OCI-LY7 (cell line): ENCODE data around the gene SUGP2. TPM values are rescaled to one million over a fixed set of nuclear protein-coding genes. Genes with fewer than 3 reads are reported as not detected.
A peak's percentile ranks its signal among the peaks of the same experiment; 100 is the strongest.

ENCODE experiments used
- BruUV-seq: library from RNA; stranded (reverse); fragments of 400-500 nt; replicated peaks from 2 replicates; lab custom pipeline; 2021; lab: Mats Ljungman, UMichigan
- CTCF ChIA-PET: fragments of 300-600 bp; sonication (Branson Sonifier 250); formaldehyde crosslinking; loops from one replicate; lab custom pipeline; 2022; ENCODE audit warnings: antibody characterized with exemption; ENCODE audit not compliant: unreplicated experiment; lab: Charles Lee
- POLR2A ChIA-PET: fragments of 300-600 bp; sonication (Branson Sonifier 250); formaldehyde crosslinking; loops from one replicate; lab custom pipeline; 2022; ENCODE audit warnings: antibody characterized with exemption; lab: Charles Lee
- DNase-seq: peaks from one replicate; pipeline ENCODE4 v3.0.0-alpha.2; 2015; ENCODE audit warnings: low spot score
- H2AFZ ChIP-seq: fragments of 200-600 bp; sonication (generic), shearing (Covaris generic); 2 replicates; pipeline ENCODE4 v1.6.1; 2014; ENCODE audit warnings: mild to moderate bottlenecking, antibody characterized with exemption, low read length, moderate library complexity
- H3K27ac ChIP-seq: fragments of 200-600 bp; sonication (generic); 2 replicates; pipeline ENCODE4 v1.5.1; 2014; ENCODE audit warnings: mixed run types, low read depth, mild to moderate bottlenecking, moderate library complexity, low read length, inconsistent platforms; ENCODE audit not compliant: poor library complexity, severe bottlenecking
- H3K36me3 ChIP-seq: fragments of 200-600 bp; sonication (generic); 2 replicates; pipeline ENCODE4 v1.6.1; 2014; ENCODE audit warnings: mild to moderate bottlenecking, antibody characterized with exemption, low read length, moderate library complexity, mixed read lengths; ENCODE audit not compliant: insufficient read depth
- H3K4me1 ChIP-seq: fragments of 200-600 bp; sonication (generic); 2 replicates; pipeline ENCODE4 v1.5.1; 2014; ENCODE audit warnings: mild to moderate bottlenecking, low read length; ENCODE audit not compliant: insufficient read depth, poor library complexity, severe bottlenecking
- H3K4me2 ChIP-seq: fragments of 200-600 bp; sonication (generic); 2 replicates; pipeline ENCODE4 v1.6.1; 2014; ENCODE audit warnings: mild to moderate bottlenecking, low read length
- H3K4me3 ChIP-seq: fragments of 200-600 bp; sonication (generic); 2 replicates; pipeline ENCODE4 v1.5.1; 2014; ENCODE audit warnings: mild to moderate bottlenecking, low read depth, low read length; ENCODE audit not compliant: poor library complexity, severe bottlenecking
- H3K79me2 ChIP-seq: fragments of 200-600 bp; sonication (generic); 2 replicates; pipeline ENCODE4 v1.6.1; 2016; ENCODE audit warnings: low read depth, mild to moderate bottlenecking, low read length, moderate library complexity, mixed read lengths; ENCODE audit not compliant: insufficient read depth
- H3K9me2 ChIP-seq: fragments of 200-600 bp; sonication (generic); 2 replicates; pipeline ENCODE4 v1.6.1; 2016; ENCODE audit warnings: mild to moderate bottlenecking, low read length, mixed read lengths; ENCODE audit not compliant: insufficient read depth
- H3K9me3 ChIP-seq: fragments of 200-600 bp; sonication (generic); 2 replicates; pipeline ENCODE4 v1.6.1; 2014; ENCODE audit warnings: mild to moderate bottlenecking, mixed run types, low read length, mixed read lengths
- H4K20me1 ChIP-seq: fragments of 200-600 bp; sonication (generic); 2 replicates; pipeline ENCODE4 v1.6.1; 2014; ENCODE audit warnings: mild to moderate bottlenecking, antibody characterized with exemption, low read length, moderate library complexity, mixed read lengths; ENCODE audit not compliant: insufficient read depth
- EZH2phosphoT487 ChIP-seq: fragments of 200-600 bp; sonication (generic); IDR thresholded peaks from 2 replicates; pipeline ENCODE4 v1.6.1; 2018; ENCODE audit warnings: low read depth, borderline replicate concordance, mild to moderate bottlenecking, mixed run types, antibody characterized with exemption, low read length, moderate library complexity, mixed read lengths
- intact Hi-C: fragments of 100-400 bp; cut with micrococcal nuclease; formaldehyde crosslinking; loops from one replicate; pipeline ENCODE4 v1.10.0; 2022; ENCODE audit not compliant: unreplicated experiment
- total RNA-seq, 2 experiments: library from RNA; depleted of rRNA in 1 of 2; stranded (reverse); fragments of >200 nt in 1 of 2; shearing (Covaris generic) in 1 of 2; gene quantifications; 2 replicates each; pipeline ENCODE4 v1.2.3, GENCODE V29; 2014 to 2022
- TF ChIP-seq, protein P1 (sequence below): fragments of 200-600 bp; sonication (generic); conservative IDR thresholded peaks from 2 replicates; pipeline ENCODE4 v1.5.1; 2014; ENCODE audit warnings: mild to moderate bottlenecking, antibody characterized with exemption, low read length, moderate library complexity, mixed read lengths

Gene SUGP2
- total RNA-seq, 2 experiments from 2014 or later = 111 to 229 TPM

DNA sequence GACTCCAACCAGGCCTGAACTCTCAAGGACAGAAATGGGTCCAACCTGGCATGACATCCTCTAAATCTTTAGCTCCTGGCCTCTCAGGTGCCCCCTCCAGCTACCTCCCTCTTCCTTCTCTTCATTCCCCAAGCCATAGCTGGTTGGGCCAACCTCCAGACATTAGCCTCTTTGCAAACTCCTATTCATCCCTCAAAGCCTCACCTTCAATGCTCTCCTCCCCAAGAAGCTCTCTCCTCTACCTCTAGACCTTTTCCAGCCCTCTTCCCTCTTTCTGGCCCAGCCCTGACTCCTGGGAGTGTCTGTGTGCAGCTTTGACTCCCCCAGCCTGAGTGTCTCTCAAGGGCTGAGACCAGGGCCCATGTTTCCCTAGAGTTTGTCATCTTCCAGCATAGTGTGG lies 87.0 kb downstream of the SUGP2 start:
- H3K4me2 ChIP-seq = peak overlapping the region; percentile 66
- H3K9me3 ChIP-seq = no peaks in the 10 kb centered on the region
- ChIA-PET CTCF (no interaction called here), POLR2A (interaction anchor here (0.7 to 1.0 kb wide), 2 partner anchors 27 to 579 kb away, joined by 3 read pairs; partner anchors contain the start of genes COPE and DDX49)
- peaks cover 82% of the 10 kb centered on the region for H3K4me1 ChIP-seq
- no peaks in the 10 kb centered on the region for H3K36me3 ChIP-seq
- peak overlapping the region; percentile 45; the same call in 1 of the 2 replicates for H2AFZ ChIP-seq
- intact Hi-C loops = no loop called here
- H3K4me3 ChIP-seq = no peak overlapping the region
- no peak for DNase-seq
- TF ChIP-seq, protein P1, sequence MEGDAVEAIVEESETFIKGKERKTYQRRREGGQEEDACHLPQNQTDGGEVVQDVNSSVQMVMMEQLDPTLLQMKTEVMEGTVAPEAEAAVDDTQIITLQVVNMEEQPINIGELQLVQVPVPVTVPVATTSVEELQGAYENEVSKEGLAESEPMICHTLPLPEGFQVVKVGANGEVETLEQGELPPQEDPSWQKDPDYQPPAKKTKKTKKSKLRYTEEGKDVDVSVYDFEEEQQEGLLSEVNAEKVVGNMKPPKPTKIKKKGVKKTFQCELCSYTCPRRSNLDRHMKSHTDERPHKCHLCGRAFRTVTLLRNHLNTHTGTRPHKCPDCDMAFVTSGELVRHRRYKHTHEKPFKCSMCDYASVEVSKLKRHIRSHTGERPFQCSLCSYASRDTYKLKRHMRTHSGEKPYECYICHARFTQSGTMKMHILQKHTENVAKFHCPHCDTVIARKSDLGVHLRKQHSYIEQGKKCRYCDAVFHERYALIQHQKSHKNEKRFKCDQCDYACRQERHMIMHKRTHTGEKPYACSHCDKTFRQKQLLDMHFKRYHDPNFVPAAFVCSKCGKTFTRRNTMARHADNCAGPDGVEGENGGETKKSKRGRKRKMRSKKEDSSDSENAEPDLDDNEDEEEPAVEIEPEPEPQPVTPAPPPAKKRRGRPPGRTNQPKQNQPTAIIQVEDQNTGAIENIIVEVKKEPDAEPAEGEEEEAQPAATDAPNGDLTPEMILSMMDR = no peak
- no peak for TF ChIP-seq EZH2phosphoT487
- H3K9me2 ChIP-seq = no peaks in the 10 kb centered on the region
- BruUV-seq = no TSS peak
- peak overlapping the region; percentile 74 for H3K27ac ChIP-seq
- H4K20me1 ChIP-seq = no peaks in the 10 kb centered on the region
- H3K79me2 ChIP-seq = no peaks in the 10 kb centered on the region

DNA sequence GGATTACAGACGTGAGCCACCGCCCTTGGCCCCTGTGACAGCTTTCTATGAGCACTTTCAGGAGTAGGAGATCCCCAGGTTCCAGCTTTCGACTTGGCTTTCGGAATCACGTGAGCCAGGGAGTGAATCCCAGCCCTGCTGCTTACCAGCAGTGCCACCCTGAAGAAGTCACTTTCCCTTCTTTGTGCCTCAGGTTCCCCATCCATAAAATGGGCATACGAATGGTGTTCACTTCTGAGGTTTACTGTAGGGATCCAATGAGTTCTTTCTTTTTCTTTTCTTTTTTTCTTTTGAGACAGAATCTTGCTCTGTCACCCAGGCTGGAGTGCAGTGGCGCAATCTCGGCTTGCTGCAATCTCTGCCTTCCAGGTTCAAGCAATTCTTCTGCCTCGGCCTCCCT lies 88.0 kb downstream of the SUGP2 start:
- TF ChIP-seq, protein P1 = no peak
- TF ChIP-seq EZH2phosphoT487 = no peak
- Histone ChIP-seq H3K27ac (no peak overlapping the region), H3K4me3 (no peak overlapping the region), H3K9me3 (no peaks in the 10 kb centered on the region), H3K4me2 (no peak overlapping the region), H2AFZ (no peak overlapping the region), H3K4me1 (peaks cover 85% of the 10 kb centered on the region), H3K79me2 (no peaks in the 10 kb centered on the region), H3K36me3 (no peaks in the 10 kb centered on the region), H4K20me1 (no peaks in the 10 kb centered on the region), H3K9me2 (no peaks in the 10 kb centered on the region)
- DNase-seq = no peak
- POLR2A ChIA-PET = no interaction called here
- BruUV-seq = no TSS peak
- intact Hi-C loops = no loop called here
- CTCF ChIA-PET = no interaction called here

DNA sequence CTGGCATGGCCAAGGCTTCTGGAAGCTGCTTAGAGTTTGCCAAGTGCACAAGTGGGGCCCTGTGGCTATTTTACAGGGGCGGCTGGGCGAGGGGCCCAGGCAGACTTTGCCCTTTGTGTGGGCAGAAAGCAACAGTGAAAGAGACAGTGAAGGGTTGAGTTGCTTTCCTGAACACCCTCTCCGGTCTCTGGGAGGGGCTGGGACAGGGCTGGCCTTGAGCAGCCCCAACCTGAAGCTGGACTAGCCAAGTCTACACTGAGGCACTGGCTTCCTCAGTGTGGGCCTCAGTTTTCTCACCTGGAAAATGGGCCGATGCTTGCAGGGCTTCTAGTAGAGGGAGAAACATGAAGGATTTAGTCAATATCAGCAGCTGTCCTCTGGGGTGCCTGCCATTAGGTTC lies 89.9 kb downstream of the SUGP2 start:
- H3K9me3 ChIP-seq = no peaks in the 10 kb centered on the region
- peaks cover 77% of the 10 kb centered on the region for H3K4me1 ChIP-seq
- ChIA-PET CTCF (no interaction called here), POLR2A (interaction anchor here (0.5 to 0.6 kb wide), 2 partner anchors 13 to 16 kb away, joined by 3 to 4 read pairs; no protein-coding TSS in a partner anchor)
- TF ChIP-seq EZH2phosphoT487 = no peak
- TF ChIP-seq, protein P1 = no peak
- H3K79me2 ChIP-seq = no peaks in the 10 kb centered on the region
- no peak for DNase-seq
- no peak overlapping the region for H2AFZ ChIP-seq
- H3K4me3 ChIP-seq = no peak overlapping the region
- H3K36me3 ChIP-seq = no peaks in the 10 kb centered on the region
- H3K27ac ChIP-seq = peak overlapping the region; percentile 6
- no peaks in the 10 kb centered on the region for H4K20me1 ChIP-seq
- H3K9me2 ChIP-seq = no peaks in the 10 kb centered on the region
- intact Hi-C loops = loop anchor here (5.0 kb wide), 1 partner anchor 44 kb away; no protein-coding TSS in a partner anchor
- H3K4me2 ChIP-seq = no peak overlapping the region
- BruUV-seq = no TSS peak
